ENCODE measurements around the gene CNTN5.

DNA sequence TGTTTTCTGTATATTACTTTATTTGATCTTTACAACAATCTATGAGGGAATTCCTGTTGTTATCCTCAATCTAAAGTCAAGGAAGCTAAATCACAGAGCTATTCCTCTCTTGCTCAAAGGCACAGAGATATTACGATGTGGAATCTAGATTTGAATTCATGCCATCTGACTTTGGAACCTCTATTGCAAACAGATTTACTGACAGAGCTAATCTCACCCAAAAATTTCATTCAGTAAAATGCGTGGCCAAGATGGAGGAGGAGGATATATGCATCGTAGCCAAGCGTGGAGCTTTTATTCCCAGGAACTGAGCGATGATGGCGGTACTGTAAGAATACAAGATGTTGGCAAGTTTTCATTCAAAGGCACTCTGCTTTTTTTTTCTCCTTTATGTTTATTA lies 791.8 kb downstream of the CNTN5 start:
- TF ChIP-seq, protein P1, sequence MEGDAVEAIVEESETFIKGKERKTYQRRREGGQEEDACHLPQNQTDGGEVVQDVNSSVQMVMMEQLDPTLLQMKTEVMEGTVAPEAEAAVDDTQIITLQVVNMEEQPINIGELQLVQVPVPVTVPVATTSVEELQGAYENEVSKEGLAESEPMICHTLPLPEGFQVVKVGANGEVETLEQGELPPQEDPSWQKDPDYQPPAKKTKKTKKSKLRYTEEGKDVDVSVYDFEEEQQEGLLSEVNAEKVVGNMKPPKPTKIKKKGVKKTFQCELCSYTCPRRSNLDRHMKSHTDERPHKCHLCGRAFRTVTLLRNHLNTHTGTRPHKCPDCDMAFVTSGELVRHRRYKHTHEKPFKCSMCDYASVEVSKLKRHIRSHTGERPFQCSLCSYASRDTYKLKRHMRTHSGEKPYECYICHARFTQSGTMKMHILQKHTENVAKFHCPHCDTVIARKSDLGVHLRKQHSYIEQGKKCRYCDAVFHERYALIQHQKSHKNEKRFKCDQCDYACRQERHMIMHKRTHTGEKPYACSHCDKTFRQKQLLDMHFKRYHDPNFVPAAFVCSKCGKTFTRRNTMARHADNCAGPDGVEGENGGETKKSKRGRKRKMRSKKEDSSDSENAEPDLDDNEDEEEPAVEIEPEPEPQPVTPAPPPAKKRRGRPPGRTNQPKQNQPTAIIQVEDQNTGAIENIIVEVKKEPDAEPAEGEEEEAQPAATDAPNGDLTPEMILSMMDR (IDR thresholded peaks at IDR 0.05 in 4 of 5, conservative IDR thresholded peaks at IDR 0.05 in 1 of 5) = no peak
- TF ChIP-seq POLR2A (IDR thresholded peaks at IDR 0.05) = no peak

All from gastrocnemius medialis (tissue), 4 donors.